HG03378 (cell line): ENCODE data around the gene PEMT.

Experiments used
- ATAC-seq: cut with Tn5 transposase; IDR thresholded peaks from one replicate; pipeline ENCODE4 v1.9.1; 2021; ENCODE audit warnings: mild to moderate bottlenecking, moderate library complexity; ENCODE audit not compliant: unreplicated experiment

The PEMT gene

DNA sequence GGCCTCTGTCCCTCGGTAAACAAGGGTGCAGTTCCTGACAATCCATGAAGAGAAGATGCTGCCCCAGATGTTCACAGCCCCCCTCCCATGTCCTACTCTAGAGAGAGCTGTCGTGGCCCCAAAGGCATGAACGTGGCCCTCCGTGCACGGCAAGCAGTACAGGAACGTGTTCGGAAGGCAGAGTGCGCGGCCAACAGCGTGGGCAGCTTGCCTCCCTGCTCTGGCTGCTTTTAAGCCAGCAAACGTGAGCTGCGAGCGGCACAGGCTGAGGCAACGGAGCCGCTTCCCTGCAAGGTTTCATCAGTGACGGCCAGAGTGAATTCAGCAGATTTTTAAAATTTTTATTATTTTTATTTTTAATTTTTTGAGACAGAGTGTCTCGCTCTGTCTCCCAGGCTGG is 37.2 kb downstream of the PEMT start:
- ATAC-seq, result no peak

DNA sequence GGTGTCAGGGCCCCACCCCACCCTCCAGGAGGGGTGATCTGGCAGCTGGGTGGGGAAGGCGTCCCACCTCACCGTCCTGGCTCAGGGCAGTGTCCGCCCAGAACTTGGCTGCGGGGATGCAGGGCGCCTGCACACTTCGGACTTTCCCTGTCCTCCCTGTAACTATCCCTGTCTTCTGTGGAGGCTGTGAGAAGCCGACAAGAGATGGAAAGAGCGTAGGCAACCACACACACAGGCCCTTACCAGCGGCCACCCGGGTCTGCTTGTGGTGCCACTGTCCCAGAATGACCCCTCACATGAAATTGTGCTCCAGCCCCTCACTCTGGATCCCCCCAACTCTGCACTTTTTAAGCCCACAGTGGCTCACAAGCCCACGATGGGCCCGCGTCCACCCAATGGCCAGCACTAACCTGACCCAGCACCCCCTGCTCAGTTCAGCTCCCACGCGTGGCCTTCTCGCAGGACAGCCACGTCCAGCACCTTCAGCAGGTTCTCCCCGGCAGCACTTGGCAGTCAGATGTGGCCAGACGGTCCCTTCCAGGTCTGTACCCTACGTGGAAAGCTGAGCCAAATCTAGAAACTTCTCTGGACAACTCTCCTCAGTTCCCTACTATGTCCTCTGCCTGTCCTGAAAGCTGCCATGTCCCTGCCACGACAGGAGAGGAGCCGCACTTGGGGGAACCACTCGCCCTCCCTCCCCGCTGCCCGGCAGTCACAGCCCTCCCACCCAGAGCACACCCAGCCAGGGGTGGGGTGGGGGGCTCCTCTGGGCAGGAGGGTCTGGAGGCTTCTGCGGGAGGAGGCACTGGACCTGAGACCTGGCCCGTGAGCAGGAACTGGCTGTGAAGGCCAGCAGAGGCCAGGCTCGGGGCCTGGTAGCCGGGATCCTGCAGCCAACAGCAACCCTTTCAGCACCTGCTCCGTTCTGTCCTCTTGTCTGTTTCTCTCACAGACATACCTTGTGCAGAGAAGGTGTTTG is 38.0 kb downstream of the PEMT start:
- ATAC-seq, result no peak

DNA sequence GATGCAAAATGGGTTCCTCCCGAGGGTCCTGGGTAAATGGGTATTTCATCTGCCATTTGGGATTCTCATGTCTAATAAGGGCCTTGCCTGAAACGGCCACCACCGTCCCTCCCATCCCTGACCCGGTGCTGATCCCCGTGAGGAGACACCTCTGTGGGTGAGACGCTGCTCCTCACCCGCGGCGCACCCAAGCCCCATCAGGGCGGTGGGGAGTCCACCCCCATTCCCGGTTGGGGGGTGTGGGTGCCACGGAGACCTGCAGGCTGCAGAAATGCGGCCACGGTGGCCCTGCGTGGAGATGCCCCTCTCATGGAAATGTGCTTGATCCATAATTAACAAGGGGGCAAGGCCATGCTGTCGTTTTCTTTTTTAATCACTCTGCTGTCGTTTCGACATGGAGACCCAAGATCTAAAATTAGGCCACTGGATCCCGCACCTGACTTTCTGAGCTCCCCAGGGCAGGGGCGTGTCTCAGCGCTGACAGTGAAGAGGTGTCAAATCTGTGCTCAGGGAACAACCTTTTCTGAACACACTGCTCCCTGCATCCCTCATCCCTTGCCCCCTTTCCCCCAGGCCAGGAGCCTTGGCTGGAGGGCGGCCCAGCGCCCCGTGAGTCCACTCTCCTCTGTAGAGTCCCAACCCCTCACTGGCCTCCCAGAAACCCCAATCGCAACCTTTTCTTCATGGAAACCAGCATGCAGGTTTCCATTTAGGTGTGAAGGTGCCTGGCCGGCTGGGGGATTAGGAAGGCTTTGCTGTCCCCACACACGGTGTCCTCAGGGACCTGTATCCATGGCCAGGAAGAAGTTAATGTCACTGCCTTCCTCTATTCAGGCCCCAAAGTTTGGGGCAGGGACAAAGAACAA is 38.9 kb downstream of the PEMT start:
- ATAC-seq, result no peak

DNA sequence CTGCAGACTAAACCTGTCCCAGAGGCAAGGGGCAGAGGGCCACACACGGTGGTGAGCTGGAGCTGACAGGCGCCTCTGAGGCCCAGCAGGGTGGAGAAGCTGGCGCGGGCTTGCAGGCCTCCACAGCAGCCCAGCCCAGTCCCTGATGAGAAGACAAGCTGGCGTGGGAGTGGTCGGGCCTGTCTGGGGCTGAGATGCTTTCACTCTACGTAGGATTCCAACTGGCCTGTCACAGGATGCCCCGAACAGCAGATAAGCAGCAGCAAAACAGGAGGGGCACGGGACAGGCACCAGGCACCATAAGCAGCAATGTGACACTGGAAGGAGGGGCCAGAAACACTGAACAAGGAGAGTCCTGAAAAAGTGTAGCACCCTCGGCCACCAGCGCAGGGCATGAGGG is 40.1 kb downstream of the PEMT start:
- no peak for ATAC-seq

DNA sequence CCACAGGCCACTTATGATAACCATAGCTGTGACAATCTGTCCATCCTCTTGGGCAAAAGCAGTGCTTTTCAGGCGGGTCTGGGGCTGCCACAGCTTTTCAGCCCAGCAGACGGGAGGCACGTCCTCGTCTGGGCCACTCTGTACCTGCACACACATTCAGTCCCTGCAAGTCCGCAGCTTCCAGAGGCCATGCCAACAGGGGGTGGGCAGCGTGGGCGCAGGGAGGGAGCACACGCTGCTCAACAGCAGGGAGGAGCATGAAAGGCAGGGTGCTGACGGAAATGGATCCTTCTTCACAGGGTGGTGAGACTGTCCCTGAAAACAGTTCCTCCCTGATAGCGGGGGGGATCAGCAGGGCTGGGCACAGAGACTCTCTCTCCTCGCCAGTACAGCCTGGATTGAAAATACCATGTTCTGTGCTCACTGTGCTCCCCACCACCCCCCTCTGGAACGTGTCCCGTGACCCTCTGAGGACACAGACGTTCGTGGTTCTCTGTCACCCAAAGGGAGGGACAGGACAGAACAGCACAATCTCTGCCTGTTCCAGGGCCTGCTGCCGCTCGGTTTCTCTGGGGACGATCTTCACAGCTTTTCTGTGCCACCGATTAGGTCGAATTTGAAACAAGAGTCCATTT is 41.7 kb downstream of the PEMT start:
- no peak for ATAC-seq

DNA sequence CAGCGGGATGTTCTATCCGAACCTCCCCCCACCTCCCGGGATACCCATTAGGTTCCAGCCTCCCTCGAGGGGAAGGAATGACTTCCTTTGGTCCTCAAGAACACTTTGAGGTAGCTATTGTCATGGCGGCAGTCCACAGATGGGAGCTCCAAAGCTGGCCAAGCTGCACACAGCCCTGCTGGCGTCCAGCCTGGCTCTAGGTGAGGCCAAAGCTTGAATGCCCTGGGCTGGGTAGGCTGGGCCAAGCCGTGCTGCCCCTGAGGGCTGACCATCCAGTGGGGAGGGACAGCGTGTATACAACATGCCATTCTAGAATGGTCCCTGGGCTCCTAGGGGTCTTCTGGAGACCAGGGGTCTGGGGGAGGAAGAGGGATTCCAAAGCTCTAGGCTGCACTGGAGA is 43.5 kb downstream of the PEMT start:
- ATAC-seq, result no peak

DNA sequence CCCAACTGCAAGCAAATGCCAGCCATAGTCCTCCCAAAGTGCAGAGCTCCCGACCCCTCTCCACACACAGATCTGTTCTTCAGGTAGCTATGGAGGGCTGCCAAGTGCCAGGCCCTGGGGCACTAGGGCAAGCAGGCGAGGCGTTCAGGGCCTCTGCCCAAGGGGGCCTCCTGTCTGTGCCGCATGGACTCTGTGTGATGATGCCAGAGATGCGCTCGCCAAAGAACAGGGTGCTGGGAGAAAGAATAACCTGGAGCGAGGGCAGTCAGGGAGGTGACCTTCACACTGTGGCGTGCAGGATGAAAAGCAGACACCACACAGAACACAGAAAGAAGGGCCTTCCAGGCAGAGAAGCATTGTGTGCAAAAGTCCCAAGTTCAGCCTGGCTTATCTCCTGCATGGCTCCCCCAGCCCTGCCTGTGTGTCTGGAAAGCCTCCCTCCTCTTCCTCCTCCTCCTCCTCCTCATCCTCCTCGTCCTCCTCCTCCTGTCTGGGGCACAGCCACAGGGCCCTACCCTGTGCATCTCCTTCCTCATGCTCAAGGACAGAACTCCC is 44.2 kb downstream of the PEMT start:
- ATAC-seq, result no peak

DNA sequence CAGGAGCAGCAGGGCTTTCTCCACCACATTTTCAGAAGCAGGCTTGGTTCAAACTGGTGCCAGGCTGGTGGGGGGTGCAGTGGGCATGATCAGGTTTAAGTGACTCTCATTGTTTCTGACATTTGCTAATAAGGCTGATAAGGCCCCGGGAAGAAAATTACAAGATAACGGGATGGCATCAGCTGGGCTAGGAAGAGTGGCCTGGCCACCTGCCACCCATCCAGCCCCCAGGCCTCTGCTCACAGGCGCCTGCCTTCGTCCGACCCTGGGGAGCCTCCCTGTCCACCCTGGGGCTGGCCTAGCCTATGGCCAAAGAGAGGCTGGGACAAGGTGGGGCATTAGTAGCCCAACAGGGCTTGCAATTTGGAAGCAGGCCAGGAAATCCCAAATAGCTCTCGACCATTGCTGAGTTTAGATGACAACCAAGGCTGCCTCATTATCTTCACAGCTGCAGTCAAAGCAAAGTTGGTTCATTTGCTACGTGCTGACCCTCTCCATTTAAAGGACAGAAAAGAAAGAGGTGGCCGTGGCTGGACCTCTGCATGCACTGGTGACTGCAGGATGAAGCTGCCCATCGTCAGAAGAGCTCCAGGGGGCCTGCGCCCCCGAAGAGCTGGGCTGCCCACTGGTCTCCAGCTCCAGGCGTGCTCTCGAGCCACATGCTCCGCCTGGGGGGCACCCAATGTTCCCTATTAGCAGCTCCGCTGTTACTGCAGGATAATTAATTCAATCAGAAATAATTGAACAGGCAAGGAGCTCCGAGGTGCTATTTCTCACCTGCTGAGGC is 44.9 kb downstream of the PEMT start:
- no peak for ATAC-seq

DNA sequence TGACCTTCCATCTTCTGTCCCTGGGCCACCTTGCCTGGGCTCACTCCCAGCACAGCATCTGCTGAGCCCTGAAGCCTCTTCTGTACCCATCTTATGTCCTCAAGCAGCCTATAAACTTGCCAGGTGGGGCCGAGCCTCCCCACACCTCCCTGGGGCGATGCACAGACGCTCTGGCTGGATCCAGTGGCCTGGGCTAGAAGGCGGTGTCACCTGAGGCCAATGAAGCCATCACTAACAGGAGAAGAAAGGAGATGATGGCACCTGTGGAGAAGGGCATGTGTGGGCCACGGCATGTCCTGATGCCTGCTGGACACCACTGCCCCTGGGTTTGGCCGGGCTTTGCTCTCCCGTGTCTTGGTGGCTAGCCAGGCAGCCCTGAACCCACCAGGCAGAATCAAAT is 45.5 kb downstream of the PEMT start:
- ATAC-seq, result no peak

DNA sequence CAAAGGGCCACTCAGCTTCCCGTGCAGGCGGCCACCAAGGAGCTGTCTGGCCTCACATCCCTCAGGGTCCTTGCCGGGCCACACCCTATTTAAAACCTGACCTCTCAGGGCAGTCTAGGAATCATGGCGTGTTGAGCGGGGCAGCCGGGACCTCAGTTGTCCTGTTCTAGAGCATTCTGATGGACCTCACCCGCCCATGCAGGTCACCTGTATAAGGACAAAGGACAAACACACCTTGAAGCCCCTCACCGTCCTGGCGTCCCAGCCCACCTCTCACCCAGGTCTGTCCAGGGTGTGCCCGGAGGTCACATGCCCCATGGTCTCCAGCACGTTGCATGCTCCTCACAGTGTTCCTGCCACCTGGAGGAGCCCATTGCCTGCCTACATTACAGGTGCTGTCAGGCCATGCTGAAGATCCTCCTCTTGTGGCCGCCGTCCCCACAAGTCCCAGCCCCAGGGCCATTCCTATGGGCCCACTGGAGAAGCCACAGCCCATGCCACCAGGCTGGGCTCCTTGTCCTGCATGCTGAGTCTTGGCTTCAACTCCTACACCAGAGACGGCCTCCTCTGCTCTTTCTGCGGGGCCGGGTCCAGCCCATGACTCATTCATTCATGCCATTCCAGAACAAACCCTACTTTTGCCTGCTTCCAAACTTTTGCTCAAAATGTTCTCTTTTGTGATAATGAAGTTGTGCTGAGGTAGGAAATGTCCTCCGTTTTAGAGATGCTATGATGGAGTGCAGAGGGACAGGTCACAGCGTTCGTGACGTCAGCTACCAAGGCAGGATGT is 46.3 kb downstream of the PEMT start:
- ATAC-seq, result no peak

DNA sequence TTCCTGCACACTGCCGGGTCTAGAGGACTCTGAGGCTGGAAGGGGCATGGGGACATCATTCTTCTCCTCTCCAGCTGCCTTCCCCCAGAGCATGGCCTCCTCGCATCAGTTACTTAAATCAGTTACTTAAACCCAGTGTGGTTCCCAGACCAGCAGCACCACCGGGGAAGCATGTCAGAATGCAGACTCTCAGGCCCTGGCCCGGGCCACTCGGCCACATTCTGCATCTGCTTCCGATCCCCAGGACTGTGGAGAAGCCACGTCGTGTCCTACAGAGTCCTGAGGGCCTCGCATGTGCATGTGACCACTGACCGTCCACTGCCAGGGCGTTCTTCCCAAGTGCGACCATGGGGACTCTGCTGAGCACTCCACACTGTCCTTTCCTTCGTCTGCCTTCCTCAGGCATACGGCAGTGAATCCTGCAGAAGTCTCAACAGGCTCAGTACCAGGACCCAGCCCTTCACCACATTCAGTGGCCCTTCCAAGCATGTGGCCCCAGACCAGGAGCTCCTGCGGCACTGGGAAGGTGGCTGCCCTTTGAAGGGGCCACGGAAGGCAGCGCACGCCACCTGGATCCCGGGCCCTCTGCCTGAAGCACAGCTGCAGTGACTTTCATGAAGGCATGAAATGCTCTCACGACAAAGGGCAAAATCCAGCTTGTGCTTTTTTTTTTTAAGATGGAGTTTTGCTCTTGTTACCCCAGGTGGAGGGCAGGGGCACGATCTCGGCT is 48.4 kb downstream of the PEMT start:
- no peak for ATAC-seq

DNA sequence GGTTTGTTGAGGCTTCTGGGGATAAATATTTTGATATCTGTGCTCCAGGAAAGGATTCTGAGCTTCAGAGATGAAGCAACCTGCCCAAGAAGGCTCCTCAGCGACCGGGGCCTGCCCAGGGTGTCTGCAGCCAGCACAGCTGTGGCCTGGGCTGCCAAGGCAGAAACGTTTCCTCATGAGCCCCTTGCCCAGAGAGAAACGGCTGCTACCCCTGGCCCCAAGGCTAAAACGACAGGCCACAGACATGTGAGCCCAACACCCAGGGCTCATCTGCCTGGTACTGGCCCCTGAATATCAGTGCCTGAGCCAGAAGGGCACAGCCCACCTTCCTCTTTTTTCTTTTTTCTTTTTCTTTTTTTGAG is 49.9 kb downstream of the PEMT start:
- ATAC-seq, result no peak

DNA sequence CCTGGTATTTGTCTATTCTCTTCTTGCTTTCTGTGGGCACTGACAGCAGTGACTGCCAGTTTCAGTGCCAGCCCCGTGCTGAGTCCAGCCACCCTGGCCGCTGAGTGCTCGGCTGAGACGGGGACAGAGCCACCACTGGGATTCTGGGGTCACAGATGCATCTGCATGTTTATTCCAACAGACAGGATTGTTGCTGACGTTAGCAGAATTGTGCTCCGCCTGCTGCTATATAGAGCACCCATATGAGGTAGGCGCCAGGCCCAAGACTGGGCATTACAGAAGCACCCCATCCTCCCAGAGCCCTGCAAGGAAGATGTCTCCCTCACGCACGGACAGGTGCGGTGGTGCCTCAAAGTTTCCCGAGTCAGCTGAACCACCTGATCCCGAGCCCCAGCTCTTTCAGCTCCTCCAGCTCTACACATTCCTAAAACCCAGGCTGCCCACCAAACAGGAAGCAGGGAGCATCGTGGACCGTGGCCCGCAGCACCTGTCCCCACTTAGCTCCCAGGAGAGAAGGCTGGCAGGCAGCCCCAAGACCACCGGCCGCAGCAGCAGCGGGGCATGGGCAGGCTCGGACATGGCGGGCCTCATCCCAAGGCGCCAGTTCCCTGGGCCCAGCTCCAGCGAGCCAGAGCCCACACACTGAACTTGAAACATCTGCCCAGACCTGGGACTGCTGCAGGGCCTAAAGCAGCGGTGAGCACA is 50.4 kb downstream of the PEMT start:
- no peak for ATAC-seq

DNA sequence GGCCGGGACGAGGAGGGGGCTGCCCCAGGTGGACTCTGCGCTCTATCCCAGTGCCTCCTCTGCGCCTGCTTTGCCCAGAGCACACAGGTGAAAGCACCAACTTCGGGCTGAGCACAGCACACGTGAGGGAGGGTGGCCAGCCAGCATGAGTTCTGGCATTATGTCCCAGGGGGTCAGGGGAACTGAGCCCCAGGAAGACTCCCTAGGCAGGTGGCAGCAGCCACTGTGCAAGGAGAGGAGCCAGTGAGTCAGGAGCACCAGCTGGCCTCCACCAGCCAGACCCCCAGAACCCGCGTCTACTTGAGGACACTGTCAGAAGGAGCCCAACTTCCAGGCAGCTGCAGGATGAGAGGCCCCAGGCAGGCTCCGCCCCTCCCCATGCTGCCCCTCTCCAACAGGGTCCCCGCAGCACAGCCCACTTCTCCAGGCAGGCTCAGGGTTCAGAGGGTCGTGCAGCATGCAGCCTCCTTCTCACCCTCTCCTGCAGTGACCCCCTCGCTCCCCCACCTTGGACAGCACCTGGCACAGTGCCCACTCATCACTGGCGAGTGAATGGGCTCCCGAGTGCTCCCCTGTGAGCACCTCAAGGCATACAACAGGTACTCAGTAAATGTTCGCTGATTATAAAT is 51.1 kb downstream of the PEMT start:
- no peak for ATAC-seq

DNA sequence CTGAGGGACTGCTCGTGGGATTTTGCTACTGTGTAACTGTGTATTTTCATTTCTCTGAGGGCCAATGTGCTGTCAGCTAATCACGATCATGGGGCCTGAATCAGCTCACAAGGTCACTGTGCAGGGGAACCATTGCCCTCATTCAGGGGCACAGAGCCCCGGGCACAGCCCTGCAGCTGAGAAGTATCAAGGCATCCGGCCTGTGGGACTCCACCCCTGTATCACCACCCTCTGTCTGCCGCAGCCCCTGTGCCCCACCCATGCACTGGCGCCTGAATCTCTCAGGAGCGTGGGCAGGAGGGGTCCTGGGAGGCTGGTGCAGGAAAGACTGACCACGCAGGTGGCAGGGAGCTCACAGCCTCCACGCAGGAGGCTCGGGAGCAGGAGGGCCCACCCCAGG is 51.9 kb downstream of the PEMT start:
- ATAC-seq, result no peak

DNA sequence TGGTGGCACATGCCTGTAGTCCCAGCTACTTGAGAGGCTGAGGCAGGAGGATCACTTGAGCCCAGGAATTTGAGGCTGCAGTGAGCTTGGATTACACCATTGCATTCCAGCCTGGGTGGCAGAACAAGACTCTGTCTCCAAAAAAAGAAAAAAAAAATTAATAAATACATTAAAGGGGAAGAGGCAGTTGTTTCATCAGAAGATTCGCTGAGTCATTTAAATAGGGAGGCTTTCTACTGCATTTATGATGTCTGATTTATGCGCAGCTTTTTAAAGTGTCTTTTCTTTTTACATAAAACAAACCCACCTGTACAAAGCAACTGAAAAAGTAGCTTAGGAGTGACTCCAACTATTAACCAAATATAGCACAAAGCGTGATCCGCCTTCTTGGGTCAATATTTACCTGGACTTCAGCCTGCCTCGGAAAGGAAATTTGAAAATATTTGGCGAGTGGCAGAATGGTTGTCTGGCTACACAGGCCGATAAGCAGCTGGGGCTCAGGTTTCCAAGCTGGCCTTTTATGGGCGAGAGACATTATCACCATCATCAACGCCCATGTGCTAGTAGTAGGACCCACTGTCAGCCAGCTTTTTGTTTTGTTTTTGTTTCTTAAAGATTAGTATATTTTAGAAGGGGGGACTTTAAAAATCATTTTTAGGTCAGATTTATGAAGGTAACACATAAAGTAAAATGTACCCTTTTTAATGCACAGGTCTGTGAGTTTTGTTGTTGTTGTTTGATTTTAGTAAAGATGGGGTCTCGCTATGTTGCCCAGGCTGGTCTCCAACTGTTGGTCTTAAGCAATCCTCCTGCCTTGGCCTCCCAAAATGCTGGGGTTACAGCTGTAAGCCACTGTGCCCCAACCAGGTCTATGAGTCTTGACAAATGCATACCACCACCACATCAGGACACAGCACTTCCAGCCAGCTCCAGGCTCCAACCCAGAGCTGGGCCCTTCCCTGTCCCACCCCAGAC is 52.8 kb downstream of the PEMT start:
- no peak for ATAC-seq
